ENCODE results near the gene BCL6B.
"Not testable (repeated sequence)": the region's sequence is repeated elsewhere in the genome, so short reads cannot be mapped to it uniquely, and the experiment has no call there.

BCL6B gene

GRCh38 chr17:7029659-7030058 lies 6.8 kb downstream of the BCL6B start:
- no peak for DNase-seq

DNA sequence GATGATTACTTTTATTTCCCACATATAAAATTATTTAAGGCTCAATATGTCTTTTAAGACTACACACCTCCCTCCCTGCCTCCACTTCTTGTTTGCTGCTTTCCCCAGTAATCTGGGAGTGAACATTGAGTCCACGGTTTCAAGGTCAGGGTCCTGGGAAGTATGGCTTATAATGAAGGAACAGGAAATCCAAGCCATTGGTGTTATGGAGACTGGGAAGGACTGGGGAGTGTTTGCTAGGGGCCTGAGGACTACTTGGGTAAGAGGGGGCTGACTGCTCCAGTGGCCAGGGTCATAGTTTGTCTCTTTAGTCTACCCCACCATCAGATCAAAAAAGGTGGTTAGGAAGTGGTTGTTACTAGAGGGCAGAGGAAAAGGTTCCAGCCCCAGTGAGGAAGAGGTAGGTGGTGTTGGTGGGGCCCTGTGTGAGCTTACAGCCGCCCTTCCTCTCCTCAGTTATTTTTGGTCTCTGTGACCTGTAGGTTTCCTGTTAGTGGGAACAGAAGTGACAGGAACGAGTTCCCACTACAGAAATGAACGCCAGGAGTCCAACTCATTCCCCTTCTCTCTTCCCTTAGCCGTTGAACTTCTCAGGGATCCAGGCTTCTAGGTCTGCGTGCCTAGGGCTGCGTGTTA lies 12.2 kb downstream of the BCL6B start:
- DNase-seq: no peak

- peak; percentile 88 for DNase-seq
Measured at GRCh38 chr17:7035591-7036368, 12.9 kb downstream of the BCL6B start, which contains the start of gene SLC16A13. TSS of gene SLC16A13 (plus strand) at chr17:7036015. CDS start at chr17:7036383, 368 bp downstream.

DNA sequence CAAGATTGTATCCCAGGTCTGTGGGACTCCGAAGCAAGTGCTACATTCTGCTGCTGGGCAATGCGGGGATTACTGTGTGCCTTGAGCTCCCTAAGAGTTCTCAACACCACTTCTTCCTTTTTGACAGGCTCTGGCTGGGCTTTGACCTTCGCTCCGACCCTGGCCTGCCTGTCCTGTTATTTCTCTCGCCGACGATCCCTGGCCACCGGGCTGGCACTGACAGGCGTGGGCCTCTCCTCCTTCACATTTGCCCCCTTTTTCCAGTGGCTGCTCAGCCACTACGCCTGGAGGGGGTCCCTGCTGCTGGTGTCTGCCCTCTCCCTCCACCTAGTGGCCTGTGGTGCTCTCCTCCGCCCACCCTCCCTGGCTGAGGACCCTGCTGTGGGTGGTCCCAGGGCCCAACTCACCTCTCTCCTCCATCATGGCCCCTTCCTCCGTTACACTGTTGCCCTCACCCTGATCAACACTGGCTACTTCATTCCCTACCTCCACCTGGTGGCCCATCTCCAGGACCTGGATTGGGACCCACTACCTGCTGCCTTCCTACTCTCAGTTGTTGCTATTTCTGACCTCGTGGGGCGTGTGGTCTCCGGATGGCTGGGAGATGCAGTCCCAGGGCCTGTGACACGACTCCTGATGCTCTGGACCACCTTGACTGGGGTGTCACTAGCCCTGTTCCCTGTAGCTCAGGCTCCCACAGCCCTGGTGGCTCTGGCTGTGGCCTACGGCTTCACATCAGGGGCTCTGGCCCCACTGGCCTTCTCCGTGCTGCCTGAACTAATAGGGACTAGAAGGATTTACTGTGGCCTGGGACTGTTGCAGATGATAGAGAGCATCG lies 15.4 kb downstream of the BCL6B start:
- DNase-seq: no peak

- no peak for DNase-seq
Measured at GRCh38 chr17:7039832-7040231, 17.0 kb downstream of the BCL6B start.

DNA sequence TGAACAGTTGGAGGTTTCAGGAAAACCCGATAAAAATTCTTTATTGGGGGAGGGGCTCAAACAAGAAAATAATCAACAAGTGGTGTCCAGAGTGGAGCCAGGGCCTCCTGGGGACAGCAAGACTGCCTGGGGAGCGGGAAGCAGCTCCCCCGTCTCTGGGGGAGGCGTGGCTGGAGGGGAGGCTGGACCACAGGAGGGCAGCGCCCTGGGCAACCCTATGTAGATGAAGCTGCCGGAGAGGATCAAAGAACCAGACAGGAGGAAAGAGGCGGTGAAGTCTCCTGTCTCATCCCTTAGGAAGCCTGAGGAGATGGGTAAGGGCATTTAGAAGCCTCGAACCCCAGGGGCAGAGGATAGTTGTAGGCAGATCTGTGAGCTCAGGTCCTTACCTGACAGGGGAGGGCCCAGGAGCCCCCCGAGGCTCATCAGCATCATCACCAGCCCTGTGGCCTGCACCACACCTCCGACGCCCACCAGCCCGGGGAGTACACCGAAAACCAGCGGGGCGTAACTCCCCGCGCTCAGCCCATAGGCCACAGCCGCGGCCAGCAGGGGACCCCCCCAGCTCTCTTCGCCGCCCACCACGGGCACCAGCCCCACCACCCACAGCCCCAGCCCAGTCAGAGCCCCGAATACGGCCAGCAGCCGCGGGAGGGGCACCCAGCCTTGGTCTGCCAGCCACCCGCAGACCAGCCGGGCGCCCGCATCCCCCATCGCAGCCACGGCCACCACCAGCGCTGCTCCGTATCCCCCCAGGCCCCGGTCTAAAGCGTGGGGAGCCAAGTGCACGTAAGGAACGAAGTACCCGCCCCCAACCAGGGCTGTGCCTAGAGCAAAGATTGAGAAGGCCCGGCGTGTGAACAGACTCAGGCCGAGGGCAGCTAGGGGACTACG lies 19.0 kb downstream of the BCL6B start:
- DNase-seq: no peak

DNA sequence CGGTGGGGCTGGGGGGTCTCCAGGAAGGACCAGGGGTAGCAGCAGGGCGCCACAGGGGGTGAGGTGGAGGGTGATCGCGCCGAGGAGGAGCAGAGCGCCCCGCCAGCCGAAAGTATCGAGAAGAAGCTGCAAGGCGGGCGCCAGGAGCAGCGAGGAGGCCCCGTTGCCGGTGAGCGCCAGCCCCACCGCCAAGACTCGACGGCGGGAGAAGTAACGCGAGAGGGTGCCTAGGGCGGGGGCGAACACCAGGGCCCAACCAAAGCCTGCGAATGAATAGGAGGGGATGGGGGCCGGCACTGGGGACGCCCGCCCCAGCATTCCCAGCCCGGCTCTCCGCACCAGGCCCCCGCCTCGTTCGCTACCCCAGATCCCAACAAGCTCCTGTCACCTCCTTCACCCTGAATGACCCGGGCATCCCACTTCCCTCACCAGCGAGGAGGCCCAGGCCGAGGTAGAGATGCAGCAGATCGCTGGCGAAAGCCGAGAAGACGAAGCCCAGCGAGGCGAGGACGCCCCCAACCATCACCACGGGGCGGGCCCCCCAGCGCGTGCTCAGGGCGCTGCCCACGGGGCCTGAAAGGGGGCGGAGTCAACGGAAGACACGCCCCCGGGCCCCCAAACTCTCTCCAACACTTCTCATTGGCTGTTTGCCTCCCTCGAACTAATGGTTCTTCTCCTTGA lies 19.8 kb downstream of the BCL6B start:
- DNase-seq: no peak

GRCh38 chr17:7043182-7043496 lies 20.3 kb downstream of the BCL6B start:
- peak; percentile 12 for DNase-seq

GRCh38 chr17:7043497-7044198 lies 20.8 kb downstream of the BCL6B start, which contains the start of gene SLC16A11:
TSS of gene SLC16A11 (minus strand) at chr17:7044092. CDS start at chr17:7043513, 579 bp downstream.
- peak; percentile 80 for DNase-seq

DNA sequence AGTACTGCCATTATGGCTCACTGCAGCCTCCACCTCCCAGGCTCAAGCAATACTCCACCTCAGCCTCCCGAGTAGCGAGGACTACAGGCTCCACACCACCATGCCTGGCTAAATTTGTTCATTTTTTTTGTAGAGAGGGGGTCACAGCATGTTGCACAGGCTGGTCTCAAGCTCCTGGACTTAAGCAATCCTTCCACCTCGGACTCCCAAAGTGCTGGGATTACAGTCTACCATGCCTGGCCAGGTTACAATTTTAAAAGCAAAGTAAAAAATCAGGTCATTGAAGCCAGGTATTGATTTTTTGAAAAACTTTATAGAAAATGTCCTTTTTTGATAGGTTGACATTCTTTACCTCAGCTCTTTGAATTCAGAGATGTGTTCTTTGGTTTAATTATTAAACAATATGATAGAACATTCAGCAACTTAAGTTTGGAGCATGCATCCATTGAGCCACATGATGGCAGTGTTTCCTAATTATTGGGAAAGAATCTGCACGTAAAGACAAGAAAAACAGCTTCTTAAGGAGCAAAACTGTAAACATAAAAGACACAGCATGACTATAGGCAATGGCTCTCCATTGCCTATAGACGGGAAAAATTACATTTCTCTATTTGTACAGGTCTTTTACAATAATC lies 22.8 kb downstream of the BCL6B start:
- DNase-seq: peak; percentile 39

- no peak for DNase-seq
Measured at GRCh38 chr17:7046127-7046724, 23.4 kb downstream of the BCL6B start.

- DNase-seq: not testable (repeated sequence)
Measured at GRCh38 chr17:7046725-7047397, 24.0 kb downstream of the BCL6B start.

DNA sequence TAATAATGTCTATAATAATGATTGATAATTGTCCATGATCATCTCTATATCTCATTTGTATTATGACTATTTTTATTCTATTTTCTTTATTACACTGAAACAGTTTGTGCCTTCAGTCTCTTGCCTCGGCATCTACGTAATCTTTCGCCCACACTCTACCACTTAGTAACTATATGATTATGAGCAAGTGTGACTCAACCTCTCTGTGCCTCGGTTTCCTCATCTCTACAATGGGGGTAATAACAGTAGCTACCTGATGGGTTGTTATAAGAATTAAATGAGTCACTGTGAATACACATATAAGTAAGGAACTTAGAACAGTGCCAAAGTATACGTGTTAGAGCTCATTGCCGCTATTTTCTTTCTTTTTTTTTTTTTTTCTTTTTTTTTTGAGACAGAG lies 24.7 kb downstream of the BCL6B start:
- DNase-seq: no peak

- DNase-seq: no peak
Measured at GRCh38 chr17:7048968-7049367, 26.1 kb downstream of the BCL6B start.

DNA sequence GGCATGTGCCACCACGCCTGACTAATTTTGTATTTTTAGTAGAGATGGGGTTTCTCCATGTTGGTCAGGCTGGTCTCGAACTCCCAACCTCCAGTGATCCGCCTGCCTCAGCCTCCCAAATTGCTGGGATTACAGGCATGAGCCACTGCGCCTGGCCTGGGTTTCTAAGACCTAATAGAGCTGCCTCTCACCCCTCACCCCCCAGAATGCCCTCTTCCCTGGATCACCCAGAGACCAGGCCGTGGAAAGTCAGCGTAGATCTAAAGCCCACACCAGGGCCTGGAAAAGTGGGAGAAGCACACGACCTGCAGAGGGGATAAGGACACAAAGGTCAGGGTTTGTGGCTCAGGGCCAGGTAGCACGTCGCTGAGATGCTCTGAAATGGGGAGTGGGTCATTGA lies 27.7 kb downstream of the BCL6B start:
- DNase-seq: not testable (repeated sequence)

DNA sequence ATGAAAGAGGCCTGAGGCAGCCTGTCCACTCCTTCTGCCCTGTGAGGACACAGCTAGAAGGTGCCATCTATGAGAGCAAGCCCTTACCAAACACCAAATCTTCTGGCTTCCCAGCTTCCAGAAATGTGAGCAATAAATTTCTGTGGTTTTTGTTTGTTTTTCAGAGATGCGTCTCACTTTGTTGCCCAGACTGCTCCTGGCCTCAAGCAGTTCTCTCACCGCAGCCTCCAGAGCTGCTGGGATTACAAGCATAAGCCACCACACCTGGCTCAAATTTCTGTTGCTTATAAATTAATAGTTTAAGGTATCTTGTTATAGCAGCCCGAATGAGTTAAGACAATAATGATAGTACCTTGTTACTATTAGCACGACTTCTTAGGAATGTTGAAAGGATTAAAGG lies 33.5 kb downstream of the BCL6B start:
- DNase-seq: no peak

DNA sequence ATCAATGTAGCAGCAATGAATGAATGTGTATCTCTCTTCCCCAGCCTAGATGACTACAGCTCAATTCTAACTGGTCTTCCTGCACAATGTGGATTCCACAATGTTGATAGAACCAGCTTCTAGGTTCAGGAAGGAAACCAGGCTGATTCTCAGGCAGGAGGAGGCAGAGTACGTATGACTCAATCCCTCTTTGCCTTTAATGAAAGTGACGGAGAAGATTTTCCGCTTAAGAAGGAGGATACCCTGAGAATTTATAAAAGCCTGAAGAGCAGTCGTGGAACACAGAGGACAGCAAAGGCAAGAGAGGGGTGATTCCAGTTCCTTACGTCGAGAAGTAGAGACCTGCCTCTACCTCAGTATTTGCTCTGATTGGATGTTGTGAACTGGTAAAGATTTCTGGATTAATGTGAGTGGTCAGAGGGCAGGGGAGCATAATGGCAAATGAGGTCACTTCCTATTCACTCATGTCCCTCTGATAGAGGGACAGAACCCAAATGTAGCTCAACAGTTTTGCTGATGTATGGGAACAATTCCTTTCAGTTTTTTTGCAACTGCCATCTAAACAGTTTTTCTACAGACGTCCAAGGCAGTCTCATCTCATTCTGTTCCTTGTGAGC lies 36.1 kb downstream of the BCL6B start:
- no peak for DNase-seq

- DNase-seq: no peak
Measured at GRCh38 chr17:7060165-7060891, 37.5 kb downstream of the BCL6B start.

Measured in NCI-H1092 treated with DMSO at 0.1 percent for 48 hours (cell line).